SIG-M5 (cell line): ENCODE data around the gene PROB1.
"Not testable (repeated sequence)": the region's sequence is repeated elsewhere in the genome, so short reads cannot be mapped to it uniquely, and the experiment has no call there.

Source experiments
- DNase-seq: peaks from one replicate; lab custom pipeline; 2025; lab: John Stamatoyannopoulos, UW

The PROB1 gene, protein sequence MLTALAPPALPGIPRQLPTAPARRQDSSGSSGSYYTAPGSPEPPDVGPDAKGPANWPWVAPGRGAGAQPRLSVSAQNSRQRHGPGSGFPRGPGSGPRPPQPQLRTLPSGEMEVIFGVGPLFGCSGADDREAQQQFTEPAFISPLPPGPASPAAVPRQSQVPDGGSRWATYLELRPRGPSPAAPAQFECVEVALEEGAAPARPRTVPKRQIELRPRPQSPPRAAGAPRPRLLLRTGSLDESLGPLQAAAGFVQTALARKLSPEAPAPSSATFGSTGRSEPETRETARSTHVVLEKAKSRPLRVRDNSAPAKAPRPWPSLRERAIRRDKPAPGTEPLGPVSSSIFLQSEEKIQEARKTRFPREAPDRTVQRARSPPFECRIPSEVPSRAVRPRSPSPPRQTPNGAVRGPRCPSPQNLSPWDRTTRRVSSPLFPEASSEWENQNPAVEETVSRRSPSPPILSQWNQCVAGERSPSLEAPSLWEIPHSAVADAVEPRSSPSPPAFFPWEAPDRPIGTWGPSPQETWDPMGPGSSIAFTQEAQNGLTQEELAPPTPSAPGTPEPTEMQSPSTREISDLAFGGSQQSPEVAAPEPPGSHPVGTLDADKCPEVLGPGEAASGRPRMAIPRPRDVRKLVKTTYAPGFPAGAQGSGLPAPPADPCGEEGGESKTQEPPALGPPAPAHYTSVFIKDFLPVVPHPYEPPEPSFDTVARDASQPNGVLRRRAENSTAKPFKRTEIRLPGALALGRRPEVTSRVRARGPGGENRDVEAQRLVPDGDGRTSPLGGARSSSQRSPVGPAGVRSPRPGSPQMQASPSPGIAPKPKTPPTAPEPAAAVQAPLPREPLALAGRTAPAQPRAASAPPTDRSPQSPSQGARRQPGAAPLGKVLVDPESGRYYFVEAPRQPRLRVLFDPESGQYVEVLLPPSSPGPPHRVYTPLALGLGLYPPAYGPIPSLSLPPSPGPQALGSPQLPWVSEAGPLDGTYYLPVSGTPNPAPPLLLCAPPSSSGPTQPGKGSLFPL

DNA sequence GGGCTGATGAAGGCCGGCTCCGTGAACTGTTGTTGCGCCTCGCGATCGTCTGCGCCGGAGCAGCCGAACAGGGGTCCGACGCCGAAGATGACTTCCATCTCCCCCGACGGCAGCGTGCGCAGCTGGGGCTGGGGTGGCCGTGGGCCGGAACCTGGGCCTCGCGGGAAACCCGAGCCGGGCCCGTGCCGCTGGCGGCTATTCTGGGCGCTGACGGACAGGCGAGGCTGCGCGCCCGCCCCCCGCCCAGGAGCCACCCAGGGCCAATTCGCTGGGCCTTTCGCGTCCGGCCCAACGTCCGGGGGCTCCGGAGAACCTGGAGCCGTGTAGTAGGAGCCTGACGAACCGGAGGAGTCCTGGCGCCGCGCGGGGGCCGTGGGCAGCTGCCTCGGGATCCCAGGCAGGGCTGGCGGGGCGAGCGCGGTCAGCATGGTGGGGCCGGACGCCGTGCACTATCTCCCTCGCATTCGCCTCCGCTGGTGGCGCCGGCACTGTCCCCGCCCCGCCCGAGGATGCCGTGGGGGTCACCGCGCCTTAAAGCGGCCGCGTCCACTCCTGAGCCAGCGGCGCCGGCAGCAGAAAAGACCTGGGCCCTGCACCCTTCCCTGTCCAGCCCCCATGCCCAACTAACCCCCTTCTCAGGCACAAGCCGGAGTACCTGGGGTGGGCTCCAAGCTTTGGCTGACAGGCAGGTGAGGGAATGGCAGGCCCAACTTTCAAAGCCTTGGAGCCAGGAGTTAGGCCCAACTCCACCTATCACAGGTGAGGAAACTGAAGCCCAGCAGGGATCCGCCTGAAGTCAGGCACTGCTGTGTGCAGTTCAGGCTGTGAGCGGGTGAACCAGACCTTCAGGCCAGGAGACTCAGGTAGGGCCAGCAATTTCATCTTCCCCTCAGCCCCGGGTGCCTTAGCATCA is at the start of gene PROB1:
Gene PROB1, minus strand, starts transcription at position 451 of the 913 bp plus-strand sequence. Its CDS starts 23 bp downstream, at position 428.
- no peak for DNase-seq

GRCh38 chr5:139443831-139444453 is 49.0 kb upstream of the PROB1 start:
- no peak for DNase-seq

DNA sequence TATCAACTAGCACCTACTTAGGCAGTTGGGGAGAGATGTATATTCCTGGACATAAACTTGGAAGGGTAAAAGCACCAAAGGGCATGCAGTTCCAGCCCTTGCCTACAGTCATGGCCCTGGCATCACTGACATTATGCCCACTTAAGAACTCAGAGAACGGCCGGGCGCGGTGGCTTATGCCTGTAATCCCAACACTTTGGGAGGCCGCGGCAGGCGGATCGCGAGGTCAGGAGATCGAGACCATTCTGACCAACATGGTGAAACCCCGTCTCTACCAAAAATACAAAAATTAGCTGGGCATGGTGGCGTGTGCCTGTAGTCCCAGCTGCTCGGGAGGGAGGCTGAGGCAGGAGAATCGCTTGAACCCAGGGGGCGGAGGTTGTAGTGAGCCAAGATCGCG is 45.5 kb upstream of the PROB1 start:
- not testable (repeated sequence) for DNase-seq

GRCh38 chr5:139439013-139439903 is 44.4 kb upstream of the PROB1 start, which contains the start of gene DNAJC18:
Gene DNAJC18 (minus strand): TSS chr5:139439525. CDS start chr5:139439445, 80 bp downstream.
- peak; percentile 57 for DNase-seq

DNA sequence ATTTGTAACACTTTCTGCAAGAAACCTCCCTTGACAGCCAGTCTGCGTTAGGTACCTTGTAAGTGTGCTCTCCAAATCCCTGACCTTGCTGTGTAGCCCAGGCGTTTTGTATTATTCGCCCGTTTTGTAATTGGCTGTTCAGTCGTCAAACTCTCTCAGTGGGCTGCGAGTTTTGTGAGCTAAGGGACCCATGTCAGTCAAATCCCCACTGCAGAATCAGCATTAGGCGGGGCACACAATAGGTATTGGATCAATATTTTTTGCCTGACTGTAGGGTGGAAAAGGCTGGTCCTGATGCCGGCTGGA is 43.8 kb upstream of the PROB1 start:
- DNase-seq, result no peak

- DNase-seq, result no peak
These were observed 40.8 kb upstream of the PROB1 start for GRCh38 chr5:139435676-139436075.

- DNase-seq, result no peak
These were observed 36.8 kb upstream of the PROB1 start for GRCh38 chr5:139431706-139432105.

DNA sequence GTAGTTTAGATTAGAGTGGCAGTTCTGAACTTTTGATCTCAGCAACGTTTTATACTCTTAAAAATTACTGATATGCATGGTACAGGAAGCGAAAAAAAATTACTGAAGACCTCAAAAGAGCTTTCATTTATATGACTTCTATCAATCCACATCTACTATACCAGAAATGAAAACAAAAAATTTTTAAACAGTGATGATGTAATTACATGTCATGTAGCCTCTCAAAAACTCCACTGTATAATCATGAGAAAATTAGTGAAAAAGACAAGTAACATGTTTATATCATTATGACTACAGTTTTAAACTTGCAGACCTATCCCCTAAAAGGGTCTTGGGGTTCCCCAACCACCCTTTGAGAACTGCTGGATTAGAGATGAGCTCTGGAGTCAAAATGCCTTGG is 35.1 kb upstream of the PROB1 start:
- DNase-seq, result no peak

GRCh38 chr5:139426203-139426885 is 31.4 kb upstream of the PROB1 start:
- no peak for DNase-seq

DNA sequence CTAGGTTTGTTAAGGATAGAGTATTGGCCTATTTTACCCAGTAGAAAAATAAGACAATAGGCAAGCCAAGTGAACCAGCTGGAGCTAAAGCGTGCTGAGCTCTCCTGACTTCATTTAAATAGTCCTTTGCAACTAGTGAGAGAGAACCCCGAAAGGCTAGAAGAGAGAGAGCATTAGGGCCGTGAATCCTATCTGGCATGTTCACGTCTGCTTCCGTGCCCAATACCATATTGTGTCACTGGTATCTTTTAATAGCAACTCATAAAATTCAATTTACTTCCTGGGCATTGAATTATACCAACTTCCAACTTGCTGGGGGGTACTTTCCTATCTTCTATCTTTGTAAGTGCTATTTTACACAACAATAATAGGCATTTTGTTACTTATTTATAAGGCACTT is 30.6 kb upstream of the PROB1 start:
- DNase-seq, result no peak

DNA sequence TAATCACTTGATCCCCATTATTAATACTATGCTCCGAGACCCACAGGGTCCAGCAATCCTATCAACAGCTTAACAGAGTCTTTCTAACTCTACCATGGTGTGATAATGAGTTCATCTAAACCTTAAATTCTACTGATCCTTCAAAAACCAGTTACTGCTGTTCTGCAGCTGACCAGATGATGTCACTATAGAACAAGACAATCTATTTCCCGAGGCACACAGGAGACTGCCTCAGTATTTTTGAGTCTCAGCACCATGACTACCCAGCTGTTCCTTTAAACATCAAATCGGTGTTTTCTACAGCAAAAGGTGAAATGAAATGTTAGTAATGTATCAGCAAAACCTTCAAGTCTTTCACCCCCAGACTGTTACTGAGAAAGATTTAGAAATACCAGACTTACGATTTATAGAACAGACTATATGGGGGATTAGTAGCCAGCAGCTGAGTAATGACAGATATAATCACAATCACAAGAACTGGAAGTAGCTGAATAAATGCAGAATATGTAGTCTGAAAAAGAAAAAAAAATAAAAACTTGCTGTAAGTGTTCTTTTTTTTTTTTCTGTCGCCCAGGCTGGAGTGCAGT is 27.5 kb upstream of the PROB1 start:
- peak; percentile 35 for DNase-seq

- DNase-seq, result no peak
These were observed 24.6 kb upstream of the PROB1 start for GRCh38 chr5:139419226-139420192.

- DNase-seq, result no peak
These were observed 23.9 kb upstream of the PROB1 start for GRCh38 chr5:139418793-139419192.

GRCh38 chr5:139417214-139417613 is 22.3 kb upstream of the PROB1 start:
- no peak for DNase-seq

- no peak for DNase-seq
These were observed 21.7 kb upstream of the PROB1 start for GRCh38 chr5:139416651-139417050.

DNA sequence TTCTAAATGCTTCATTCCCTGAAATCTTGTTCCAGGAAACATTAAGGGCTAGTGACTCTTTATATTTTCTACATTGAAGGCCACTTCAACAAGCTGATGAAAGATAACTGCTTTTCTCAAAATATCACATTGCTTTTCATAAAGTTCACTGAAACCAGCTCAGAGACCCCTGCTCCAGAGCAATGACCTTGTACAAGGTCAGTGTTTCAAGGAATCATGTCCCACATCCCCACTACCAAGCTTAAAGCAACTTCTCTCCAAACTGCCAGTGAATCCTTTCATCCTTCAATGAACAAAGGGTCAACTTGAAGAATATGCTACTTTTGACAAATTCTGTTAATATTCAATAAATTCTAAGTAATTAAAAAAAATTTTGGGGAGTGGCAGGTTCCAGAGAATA is 21.0 kb upstream of the PROB1 start:
- no peak for DNase-seq

- DNase-seq, result no peak
These were observed 20.4 kb upstream of the PROB1 start for GRCh38 chr5:139415221-139415861.
